Measurements from ENCODE around the gene AGO4. TPM values are rescaled to one million over a fixed set of nuclear protein-coding genes. Genes with fewer than 3 reads are reported as not detected.
"Not testable (repeated sequence)": the region's sequence is repeated elsewhere in the genome, so short reads cannot be mapped to it uniquely, and the experiment has no call there.

The AGO4 gene
- 20.2 TPM for total RNA-seq
- long read RNA-seq, full-length matches to known transcripts: 18 of 30 reads
- long read RNA-seq, partial matches to known transcripts: 8 of 30 reads
- long read RNA-seq, other reads (novel, unspliced or antisense): 4 of 30 reads

DNA sequence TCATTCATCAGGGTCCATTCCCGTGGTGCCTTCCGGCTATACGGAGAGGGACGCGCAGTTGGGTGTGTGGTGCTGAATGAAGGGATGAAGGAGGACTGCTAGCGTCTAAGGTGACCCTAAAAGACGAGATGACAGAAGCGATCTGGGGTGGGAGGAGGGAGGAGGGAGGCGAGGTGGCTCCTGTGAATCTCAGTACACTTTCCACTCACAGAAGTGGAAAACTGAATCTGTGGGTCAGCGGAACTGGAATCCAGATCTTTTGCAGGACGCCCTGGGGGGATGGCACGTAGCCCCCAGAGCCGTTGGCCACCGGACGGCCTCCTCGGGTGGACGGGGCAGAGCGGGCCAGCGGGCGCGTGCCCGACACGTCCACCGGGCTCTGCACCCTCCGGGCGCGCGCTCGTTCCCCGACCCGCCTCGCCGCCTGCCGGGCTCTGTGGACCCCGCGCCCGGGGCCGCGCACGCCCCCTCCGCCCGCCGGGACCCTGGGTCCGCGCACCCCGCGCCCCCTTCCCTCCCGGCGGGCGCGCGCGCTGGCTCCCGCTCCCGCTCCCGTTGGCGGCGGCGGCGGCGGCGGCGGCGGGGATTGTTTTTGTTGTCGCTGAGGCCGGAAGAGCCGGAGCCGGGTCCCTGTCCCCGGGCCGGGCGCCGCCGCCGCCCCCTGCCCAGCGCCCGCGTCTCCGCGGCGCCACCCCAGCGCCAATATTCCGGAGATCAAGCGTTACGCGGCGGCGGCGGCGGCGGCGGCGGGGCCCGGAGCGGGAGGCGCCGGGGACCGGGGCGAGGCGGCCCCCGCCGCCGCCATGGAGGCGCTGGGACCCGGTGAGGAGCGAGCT, at the start of gene AGO4:
TSS of gene AGO4 (plus strand) at position 403 of the 836 bp plus-strand sequence. CDS start at position 804, 401 bp downstream.
- DNase-seq (peak; percentile 80), ATAC-seq (ENCODE audit: poor library complexity) (peak; percentile 82)
- intact Hi-C loops (cut with DNase I): no loop called here

GRCh38 chr1:35762141-35762540, 45.7 kb upstream of the AGO4 start:
- no peak for DNase-seq
- no peak for ATAC-seq (ENCODE audit: poor library complexity)
- intact Hi-C loops (cut with DNase I): no loop called here

- ATAC-seq (ENCODE audit: poor library complexity) (no peak), DNase-seq (no peak)
- intact Hi-C loops (cut with DNase I): no loop called here
Measured at GRCh38 chr1:35763201-35763600, 44.6 kb upstream of the AGO4 start.

DNA sequence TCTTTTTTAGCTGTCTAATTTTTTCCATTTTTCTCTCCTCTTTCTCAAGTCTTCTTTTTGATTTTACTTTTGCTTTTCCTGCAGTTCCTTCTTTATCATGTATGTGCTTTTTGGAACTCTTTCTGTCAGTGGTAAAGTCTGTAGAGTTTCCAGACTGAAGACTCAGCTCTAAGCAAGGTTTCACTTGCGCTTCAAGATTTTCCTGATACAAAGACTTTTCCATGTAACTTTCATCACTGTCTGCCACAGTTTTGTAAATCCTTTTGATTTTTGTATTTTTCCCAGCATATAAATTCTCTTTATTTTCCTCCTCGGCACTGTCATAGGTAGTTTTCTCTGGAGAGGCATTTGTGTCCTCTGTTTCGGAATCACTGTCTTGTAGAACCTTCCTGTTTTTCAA, 43.5 kb upstream of the AGO4 start:
- DNase-seq (no peak), ATAC-seq (ENCODE audit: poor library complexity) (no peak)
- intact Hi-C loops (cut with DNase I): no loop called here

- no peak for ATAC-seq (ENCODE audit: poor library complexity)
Measured at GRCh38 chr1:35768350-35769187, 39.2 kb upstream of the AGO4 start.

DNA sequence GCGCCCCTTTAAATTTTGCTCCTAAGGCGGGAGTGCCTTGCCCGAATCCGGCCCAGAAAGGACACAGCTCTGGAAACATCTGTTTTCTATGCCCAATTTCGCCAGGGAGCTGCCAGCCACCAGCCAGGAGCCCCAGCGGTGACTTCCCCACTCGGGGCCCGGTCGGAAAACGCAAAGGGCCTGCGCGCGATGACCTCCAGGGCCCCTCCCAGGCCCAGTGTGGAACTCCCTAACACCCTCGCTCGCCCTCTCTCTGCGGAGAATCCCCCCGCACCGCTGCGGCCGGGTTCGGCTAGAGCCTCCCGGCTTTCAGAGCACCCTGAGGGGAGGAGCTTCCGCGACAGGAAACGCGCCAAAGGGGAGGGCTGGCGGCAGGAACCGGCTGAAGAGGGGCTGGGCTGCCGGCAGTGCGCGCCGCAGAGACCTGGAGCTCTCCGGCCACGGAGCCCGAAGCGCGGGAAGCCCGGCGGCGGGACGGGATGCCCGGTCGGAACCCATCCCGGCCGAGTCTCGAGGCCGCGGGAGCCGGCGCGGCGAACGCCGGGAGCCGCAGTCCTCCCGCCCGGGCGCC, 38.5 kb upstream of the AGO4 start:
- intact Hi-C loops (cut with DNase I): no loop called here
- ATAC-seq (ENCODE audit: poor library complexity) (peak; percentile 95), DNase-seq (peak; percentile 91)

More at GRCh38 chr1:35768350-35769187, 39.2 kb upstream of the AGO4 start:
- DNase-seq: no peak
- intact Hi-C loops (cut with DNase I): no loop called here

DNA sequence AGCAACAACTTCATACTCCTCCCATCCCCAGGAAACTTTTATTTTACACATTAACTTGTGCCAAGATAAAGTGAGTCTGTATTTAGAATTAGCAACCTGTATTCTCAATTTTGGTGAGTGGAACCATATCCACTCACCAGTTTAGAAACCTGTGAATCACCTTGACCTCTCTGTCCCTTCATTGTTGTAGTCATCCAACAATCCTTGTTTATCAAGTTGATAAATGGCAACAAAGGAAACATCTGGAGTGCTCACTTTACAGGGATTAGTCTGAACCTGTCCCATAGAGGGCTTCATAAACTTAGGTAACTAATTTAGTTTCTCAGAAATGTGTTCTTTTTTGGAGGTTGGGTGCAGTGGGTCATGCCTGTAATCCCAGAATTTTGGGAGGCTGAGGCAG, 34.1 kb upstream of the AGO4 start:
- intact Hi-C loops (cut with DNase I): loop anchor here (10.0 kb wide), 1 partner anchor 209 kb away; no protein-coding TSS in a partner anchor
- ATAC-seq (ENCODE audit: poor library complexity): no peak
- no peak for DNase-seq

GRCh38 chr1:35776172-35776571, 31.6 kb upstream of the AGO4 start:
- DNase-seq; ATAC-seq (ENCODE audit: poor library complexity): not testable (repeated sequence)
- intact Hi-C loops (cut with DNase I): loop anchor here (10.0 kb wide), 1 partner anchor 211 kb away; no protein-coding TSS in a partner anchor

DNA sequence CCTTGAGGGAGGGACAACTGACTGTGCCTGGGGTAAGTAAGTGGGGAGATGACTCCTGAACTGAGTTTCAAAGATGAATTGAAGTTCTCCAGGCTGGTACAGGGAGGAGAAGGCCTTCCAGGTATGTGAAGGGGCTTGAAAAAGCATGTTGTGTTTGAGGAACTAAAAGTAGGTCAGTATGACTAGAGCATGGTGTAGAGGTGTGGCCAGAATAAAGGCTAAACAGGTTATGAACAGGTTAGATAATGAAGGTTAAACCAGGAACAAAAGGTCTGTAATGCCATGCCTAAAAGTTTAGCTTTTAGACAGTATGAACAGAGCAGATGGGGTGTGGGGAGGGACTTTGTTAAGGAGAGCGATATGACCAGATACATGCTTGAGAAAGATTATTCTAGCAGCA, 30.7 kb upstream of the AGO4 start:
- ATAC-seq (ENCODE audit: poor library complexity): no peak
- DNase-seq: no peak
- intact Hi-C loops (cut with DNase I): loop anchor here (10.0 kb wide), 1 partner anchor 212 kb away; no protein-coding TSS in a partner anchor

GRCh38 chr1:35783055-35783583, 24.7 kb upstream of the AGO4 start:
- DNase-seq: no peak
- intact Hi-C loops (cut with DNase I): no loop called here
- no peak for ATAC-seq (ENCODE audit: poor library complexity)

DNA sequence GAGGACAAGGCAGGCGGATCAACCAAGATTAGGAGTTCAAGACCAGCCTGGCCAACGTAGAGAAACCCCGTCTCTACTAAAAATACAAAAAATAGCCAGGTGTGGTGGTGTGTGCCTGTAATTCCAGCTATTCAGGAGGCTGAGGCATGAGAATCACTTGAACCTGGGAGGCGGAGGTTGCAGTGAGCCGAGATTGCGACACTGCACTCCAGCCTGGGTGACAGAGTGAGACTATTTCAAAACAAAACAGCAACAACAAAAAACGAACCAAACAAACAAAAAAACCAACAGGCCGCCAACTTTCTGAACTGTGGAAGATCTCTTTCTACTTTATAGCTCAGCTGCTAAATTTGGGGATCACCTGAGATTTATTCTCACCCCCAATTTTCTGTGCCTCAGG, 23.5 kb upstream of the AGO4 start:
- not testable (repeated sequence) for DNase-seq; ATAC-seq (ENCODE audit: poor library complexity)

DNA sequence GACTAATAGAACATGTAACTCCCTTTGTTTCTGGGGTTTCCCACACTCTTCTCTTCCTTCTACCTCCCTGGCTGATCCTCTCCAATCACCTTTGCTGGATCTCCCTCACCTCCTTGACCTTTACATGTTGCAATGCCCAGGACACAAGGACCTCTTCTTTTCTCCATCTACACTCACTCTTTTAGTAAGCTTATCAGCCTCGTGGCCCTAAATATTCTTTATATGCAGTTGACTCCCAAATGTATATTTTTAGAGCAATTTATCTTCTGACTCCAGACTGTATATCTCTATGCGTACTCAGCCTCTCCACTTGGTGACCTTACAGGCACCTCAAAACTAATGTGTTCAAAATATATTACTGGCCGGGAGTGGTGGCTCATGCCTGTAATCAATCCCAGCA, 19.7 kb upstream of the AGO4 start:
- intact Hi-C loops (cut with DNase I): no loop called here
- ATAC-seq (ENCODE audit: poor library complexity) (no peak), DNase-seq (no peak)

More for the DNA sequence above, 23.5 kb upstream of the AGO4 start:
- intact Hi-C loops (cut with DNase I): not testable (repeated sequence)

- no peak for DNase-seq
- no peak for ATAC-seq (ENCODE audit: poor library complexity)
- intact Hi-C loops (cut with DNase I): no loop called here
Measured at GRCh38 chr1:35790670-35791069, 17.1 kb upstream of the AGO4 start.

DNA sequence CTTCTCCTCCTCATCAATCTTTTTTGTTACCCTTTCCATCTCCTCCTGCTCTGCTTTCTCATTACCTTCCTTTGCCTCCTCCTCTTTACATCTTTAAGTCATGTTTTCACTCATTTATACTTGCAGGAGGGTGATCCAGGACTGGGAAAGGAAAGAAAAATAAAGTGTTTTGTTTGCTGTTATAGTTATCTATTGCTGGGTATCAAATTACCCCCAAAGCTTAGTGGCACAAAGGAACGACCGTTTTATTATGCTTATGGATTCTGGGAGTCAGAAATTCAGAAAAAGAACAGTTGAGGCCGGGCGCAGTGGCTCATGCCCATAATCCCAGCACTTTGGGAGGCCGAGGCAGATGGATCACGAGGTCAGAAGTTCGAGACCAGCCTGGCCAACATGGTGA, 12.5 kb upstream of the AGO4 start:
- ATAC-seq (ENCODE audit: poor library complexity): no peak
- intact Hi-C loops (cut with DNase I): no loop called here
- no peak for DNase-seq

DNA sequence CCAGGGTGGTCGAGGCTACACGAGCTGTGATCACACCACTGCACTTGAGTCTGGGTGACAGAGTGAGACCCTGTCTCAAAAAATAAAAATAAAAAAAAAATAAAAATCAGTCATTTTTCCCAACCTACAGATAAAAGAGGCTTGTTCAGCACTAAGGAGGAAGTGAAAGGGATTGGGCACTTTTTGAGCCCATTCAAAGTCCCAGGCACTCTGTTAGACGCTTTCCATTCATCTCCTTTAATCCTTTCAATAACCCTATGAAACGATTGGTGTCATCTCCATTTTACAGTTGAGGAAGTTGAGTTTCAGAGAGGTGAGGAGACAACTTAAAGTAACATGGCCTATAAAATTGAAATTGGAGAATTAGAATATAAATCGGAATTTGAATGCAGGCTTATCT, 10.4 kb upstream of the AGO4 start:
- intact Hi-C loops (cut with DNase I): no loop called here
- no peak for ATAC-seq (ENCODE audit: poor library complexity)
- no peak for DNase-seq

DNA sequence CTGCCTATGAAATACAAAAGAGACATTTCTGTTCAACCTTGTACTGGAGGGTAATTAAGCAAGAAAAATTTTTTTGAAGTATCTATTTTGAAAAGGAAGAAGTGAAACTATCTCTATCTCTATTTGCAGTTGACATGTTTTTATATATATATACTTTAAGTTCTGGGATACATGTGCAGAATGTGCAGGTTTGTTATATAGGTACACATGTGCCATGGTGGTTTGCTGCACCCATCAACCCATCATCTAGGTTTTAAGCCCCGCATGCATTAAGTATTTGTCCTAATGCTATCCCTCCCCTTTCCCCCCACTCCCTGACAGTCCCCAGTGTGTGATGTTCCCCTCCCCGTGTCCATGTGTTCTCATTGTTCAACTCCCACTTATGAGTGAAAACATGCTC, 9.8 kb upstream of the AGO4 start:
- ATAC-seq (ENCODE audit: poor library complexity); intact Hi-C loops (cut with DNase I); DNase-seq: not testable (repeated sequence)

DNA sequence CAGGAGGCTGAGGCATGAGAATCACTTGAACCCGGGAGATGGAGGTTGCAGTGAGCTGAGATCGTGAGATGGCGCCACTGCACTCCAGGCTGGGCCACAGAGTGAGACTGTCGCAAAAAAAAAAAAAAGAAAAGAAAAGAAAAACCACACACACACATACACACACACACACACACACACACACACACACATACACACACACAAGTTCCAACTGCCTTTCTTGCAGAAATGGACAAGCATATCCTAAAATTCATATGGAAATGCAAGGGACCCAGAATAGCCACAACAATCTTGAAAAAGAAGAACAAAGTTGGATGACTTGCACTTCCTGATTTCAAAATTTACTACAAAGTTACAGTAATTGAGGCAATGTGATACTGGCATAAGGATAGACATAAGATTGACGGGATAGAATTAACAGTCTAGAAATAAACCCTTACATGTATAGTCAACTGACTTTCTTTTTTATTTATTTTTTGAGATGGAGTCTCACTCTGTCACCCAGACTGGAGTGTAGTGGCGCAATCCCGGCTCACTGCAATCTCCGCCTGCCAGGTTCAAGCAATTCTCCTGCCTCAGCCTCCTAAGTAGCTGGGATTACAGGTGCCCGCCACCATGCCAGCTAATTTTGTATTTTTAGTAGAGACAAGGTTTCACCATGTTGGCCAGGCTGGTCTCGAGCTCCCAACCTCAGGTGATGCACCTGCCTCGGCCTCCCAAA, 7.5 kb upstream of the AGO4 start:
- ATAC-seq (ENCODE audit: poor library complexity): peak; percentile 38
- DNase-seq; intact Hi-C loops (cut with DNase I): not testable (repeated sequence)
